ENCODE data around the gene MREG.
"Not testable (repeated sequence)": the region's sequence is repeated elsewhere in the genome, so short reads cannot be mapped to it uniquely, and the experiment has no call there.

GRCh38 chr2:216009215-216009614 lies 4.1 kb downstream of the MREG start:
- TF ChIP-seq CTCF, POLR2AphosphoS5, POLR2A (IDR thresholded peaks at IDR 0.05): not testable (repeated sequence)

All from sigmoid colon (tissue), 4 donors.